ENCODE data around the gene GTF2B. TPM values are rescaled to one million over a fixed set of nuclear protein-coding genes. Genes with fewer than 3 reads are reported as not detected.
"Not testable (repeated sequence)": the region's sequence is repeated elsewhere in the genome, so short reads cannot be mapped to it uniquely, and the experiment has no call there.

The GTF2B gene
- total RNA-seq, 1 donor from 2014 or later, result 11.6 TPM

DNA sequence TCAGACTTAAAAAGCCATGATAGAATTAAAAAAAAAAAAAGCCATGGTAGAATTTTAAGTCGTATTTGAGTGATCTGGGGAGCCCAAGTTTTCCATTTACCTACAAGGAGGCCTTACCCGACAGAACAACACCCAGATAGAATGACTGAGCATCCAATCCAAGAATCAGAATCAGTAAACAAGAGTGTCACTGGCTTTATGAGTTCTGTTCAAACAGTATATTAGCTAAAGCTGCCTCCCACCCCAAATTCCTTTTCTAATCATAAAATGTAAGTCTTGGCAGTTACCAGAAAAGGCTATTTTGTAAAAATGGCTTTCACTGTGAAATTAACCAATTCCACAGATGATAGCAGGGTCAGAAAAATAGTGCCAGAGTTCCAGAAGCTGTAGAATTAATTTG is 1.2 kb downstream of the GTF2B start:
- intact Hi-C loops (cut with DNase I), result loop anchor here (5.0 kb wide), 1 partner anchor 208 kb away; the partner anchor contains the start of gene PKN2
- DNase-seq (ENCODE audit: low spot score), result no peak

GRCh38 chr1:88888750-88889149 is 2.6 kb downstream of the GTF2B start:
- no peak for DNase-seq (ENCODE audit: low spot score)
- intact Hi-C loops (cut with DNase I), result no loop called here

GRCh38 chr1:88885933-88886332 is 5.4 kb downstream of the GTF2B start:
- intact Hi-C loops (cut with DNase I), result no loop called here

DNA sequence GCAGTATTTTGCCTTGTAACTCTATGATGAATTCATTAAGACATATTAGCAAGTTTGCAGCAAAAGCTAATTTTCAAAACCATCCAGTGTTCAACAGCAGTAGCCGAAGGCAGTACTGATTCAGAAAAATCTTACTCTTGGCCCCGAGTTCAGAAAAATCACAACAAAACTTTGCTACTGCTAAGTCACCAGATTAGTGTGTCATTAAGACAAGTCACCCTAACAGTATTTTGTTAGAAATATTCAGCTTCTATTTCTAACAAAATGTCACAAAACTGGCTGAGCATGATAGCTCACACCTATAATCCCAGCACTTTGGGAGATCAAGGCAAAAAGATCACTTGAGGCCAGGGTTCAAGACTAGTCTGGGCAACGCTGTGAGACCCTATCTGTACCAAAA is 8.2 kb downstream of the GTF2B start:
- intact Hi-C loops (cut with DNase I), result no loop called here
- DNase-seq (ENCODE audit: low spot score), result no peak

More at GRCh38 chr1:88885933-88886332, 5.4 kb downstream of the GTF2B start:
- no peak for DNase-seq (ENCODE audit: low spot score)

DNA sequence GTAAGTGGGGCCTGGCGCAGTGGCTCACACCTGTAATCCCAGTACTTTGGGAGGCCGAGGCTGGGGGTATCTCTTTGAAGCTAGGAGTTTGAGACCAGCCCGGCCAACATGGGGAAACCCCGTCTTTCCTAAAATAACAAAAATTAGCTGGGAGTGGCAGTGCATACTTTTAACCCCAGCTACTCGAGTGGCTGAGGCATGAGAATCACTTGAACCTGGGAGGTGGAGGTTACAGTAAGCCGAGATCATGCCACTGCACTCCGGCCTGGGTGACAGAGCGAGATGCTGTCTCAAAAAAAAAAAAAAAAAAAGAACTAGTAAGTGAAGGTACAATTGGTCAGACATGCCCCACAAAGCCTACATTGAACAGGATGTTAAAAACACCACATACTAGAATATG is 10.7 kb downstream of the GTF2B start:
- intact Hi-C loops (cut with DNase I); DNase-seq (ENCODE audit: low spot score): not testable (repeated sequence)

DNA sequence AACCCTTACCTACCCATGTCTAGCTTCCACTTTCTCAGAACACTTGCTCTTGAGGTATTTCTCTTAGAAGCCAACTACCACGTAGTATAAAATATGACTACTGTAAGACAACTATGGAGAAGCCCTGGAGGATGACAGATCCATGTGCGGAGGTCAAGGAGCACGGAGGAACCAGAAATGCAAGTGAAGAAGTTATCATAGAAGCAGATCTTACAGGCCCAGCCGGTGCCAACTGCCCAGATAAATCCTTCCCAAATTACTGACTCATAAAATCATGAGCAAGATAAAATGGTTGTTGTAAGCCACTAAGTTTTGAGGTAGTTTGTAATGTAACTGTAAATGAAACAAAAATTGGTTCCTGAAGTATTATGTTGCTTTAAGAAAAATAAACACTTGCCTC is 12.6 kb downstream of the GTF2B start:
- intact Hi-C loops (cut with DNase I), result loop anchor here (5.0 kb wide), 1 partner anchor 221 kb away; no protein-coding TSS in a partner anchor
- no peak for DNase-seq (ENCODE audit: low spot score)

DNA sequence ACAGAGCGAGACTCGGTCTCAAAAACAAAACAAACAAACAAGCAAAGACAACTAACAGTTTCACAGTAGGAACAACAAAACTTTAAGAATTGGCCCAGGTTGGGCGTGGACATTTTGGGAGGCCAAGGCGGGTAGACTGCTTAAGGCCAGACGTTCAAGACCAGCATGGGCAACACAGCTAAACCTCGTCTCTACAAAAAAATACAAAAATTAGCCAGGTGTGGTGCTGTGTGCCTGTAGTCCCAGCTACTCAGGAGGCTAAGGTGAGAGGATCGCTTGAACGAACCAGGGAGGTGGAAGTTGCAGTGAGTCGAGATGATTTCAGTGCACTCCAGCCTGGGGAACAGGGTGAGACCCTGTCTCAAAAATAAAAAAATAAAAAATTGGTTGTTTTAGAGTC is 13.5 kb downstream of the GTF2B start:
- intact Hi-C loops (cut with DNase I), result loop anchor here (5.0 kb wide), 1 partner anchor 221 kb away; no protein-coding TSS in a partner anchor
- no peak for DNase-seq (ENCODE audit: low spot score)

DNA sequence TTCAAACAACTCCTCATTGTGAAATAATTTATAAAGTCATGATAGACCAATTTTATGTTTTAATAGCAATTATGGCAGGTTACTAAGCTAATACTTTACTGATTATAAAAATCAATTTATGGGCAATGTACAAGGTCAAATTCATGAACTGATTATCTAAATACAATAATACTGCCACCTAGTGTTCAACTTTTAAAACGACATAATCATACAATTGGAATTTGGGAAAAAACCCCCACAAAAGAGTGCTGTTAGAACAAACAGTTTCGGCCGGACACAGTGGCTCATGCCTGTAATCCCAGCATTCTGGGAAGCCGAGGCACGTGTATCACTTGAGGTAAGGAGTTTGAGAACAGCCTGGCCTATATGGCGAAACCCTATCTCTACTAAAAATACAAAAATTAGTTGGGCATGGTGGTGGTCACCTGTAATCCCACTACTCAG is 14.0 kb downstream of the GTF2B start:
- intact Hi-C loops (cut with DNase I), result loop anchor here (5.0 kb wide), 1 partner anchor 220 kb away; no protein-coding TSS in a partner anchor

DNA sequence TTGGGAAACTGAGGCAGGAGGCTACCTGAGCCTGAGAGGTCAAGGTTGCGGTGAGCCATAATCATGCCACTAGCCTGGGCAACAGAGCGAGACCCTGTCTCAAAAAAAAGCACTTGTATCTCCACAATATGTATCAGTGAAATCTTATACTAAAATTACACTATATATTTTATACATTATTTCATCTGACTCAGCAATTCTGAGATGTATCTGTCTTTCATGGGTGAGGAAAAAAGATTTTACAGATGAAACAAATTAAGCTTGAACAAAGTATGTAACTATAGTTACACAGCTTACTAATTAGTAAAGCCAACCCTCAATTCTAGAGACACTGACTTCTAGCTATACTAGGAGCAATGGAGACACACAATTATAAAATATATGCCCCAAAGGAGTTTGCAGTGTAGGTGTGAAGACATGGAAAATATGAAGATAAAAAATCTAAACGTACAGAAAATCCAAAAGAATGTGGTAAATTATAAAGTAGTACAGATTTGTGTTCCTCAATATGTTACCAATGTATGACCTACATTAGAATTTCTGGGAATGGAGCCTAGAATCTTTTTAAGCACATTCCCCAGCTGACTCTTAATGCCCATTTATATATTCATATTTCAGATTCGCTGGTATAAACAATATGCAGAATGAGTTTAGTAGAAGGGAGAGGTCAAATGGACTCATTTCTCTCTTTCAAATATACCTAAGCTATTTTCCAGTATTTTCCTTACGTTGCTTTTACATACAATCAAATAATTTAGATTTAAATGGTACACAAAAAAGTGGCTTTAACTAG is 14.6 kb downstream of the GTF2B start:
- intact Hi-C loops (cut with DNase I), result loop anchor here (5.0 kb wide), 1 partner anchor 219 kb away; no protein-coding TSS in a partner anchor
- DNase-seq (ENCODE audit: low spot score), result no peak

More for the DNA sequence above, 14.0 kb downstream of the GTF2B start:
- no peak for DNase-seq (ENCODE audit: low spot score)

DNA sequence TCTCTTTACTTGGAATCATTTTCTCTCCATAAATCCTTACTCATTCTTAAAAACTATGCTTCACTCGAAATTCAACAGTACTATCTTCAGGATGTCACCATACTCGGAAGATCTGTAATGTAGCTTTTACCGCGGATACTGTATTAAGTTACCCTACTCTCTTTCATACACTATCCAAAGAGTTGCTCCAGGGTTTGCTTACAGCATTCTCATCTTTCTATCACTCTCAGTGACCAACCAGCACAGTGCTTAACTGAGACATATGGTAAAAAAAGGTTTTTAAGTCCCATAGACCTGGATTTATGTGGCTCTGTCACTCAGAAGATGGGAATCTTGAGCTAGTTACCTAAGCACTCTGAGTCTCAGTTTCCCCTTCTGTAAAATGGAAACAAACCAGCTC is 15.8 kb downstream of the GTF2B start:
- intact Hi-C loops (cut with DNase I), result loop anchor here (5.0 kb wide), 1 partner anchor 218 kb away; no protein-coding TSS in a partner anchor
- no peak for DNase-seq (ENCODE audit: low spot score)

- no peak for DNase-seq (ENCODE audit: low spot score)
- intact Hi-C loops (cut with DNase I), result no loop called here
Observed at GRCh38 chr1:88873737-88874349, 17.5 kb downstream of the GTF2B start.

DNA sequence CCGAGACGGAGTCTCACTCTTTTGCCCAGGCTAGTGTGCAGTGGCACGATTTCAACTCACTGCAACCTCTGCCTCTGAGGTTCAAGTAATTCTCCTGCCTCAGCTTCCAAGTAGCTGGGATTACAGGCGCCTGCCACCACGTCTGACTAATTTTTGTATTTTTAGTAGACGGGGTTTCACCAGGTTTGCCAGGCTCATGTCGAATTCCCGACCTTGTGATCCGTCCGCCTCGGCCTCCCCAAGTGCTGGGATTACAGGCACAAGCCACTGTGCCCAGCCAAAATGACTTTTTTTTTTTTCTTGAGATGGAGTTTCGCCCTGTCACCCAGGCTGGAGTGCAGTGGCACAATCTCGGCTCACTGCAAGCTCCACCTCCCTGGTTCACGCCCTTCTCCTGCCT is 21.7 kb downstream of the GTF2B start:
- DNase-seq (ENCODE audit: low spot score); intact Hi-C loops (cut with DNase I): not testable (repeated sequence)

DNA sequence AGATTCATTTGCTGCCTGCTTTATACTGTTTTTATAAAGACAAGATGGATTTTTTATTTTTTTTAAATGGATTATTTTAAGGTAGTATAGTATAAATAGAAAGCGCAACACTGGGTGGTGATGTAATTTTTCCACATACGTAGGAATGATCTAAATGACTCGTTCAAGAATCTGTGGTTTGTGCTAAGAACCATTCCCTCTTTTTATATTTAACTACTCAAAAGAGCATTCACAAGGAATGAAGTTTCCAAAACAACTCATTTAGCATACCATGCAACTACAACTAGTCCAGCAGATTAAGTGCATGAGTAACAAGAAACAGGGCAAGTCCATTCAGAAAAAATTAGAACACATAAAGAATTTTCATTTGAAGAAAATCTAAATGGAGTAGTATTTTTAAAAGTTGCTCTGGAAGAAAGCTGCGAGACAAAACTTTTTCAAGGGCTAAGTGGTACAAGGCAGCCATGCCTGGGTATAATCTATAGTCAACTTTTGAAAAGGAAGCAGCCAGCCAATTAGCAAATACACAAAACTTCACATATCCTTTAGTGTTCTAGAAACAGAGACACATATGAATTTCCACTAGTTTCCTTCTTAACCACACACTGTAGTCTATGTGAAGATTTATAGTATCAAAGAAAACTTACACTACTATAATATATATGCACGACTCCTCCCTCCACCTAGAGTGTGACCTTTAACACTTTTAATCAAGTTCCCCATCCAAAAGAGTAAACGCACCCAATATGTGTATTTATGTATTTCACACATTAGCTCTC is 23.4 kb downstream of the GTF2B start:
- intact Hi-C loops (cut with DNase I), result no loop called here
- no peak for DNase-seq (ENCODE audit: low spot score)

DNA sequence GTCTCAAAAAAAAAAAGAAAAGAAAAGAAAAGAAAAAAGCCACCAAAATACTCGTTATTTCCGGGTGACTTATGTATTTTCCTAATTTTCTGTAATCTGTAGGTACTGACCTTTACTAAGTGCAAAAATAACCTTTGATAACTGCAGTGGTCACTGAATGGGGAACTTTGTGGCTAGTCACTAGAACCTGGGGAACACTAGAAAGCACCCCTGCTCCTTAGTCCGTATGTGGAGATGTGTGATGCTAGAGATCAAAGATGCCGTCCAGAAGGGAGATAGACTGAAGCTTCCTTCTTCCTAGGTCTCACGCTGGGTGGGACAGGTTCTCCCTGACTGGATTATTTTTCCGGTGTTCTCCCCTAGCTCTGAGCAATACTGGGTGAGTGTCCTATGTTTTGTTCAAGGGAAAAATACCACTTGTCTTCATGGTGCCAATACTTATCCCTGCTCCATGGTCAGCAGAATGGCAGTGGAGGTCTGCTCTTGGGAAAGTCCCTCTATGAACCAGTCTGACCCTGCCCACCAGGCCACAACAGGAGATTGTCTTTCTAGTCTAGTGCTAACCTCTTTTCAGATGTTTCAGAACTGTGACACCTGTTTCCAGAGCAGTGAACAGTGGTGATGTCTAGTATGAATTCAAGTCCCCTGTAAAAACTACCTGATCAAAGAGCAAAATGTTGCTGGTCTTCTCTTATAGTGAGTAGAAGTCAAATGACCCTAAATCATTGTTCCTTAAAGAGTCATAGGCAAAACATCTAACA is 39.9 kb downstream of the GTF2B start:
- intact Hi-C loops (cut with DNase I), result no loop called here
- no peak for DNase-seq (ENCODE audit: low spot score)

- intact Hi-C loops (cut with DNase I), result no loop called here
- DNase-seq (ENCODE audit: low spot score), result no peak
Observed at GRCh38 chr1:88847643-88848042, 43.7 kb downstream of the GTF2B start.

DNA sequence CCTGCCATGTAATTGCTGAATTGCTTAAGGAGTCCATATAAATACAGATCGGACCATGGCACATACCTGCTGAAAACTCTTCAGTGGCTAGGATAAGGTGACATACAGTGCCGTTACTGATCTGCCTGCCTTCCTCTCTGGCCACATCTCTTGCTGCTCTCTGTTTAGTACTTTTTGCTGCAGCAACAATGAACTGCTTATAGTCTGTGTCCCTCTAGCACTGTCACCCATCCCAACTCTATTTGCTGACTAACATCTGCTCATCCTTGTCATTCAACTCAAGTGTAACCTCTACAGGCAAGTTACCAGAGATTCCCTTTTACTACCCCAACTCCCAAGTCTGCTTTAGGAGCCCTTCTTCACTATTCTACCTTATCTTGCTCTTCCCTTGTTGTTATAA is 65.6 kb downstream of the GTF2B start:
- intact Hi-C loops (cut with DNase I), result no loop called here
- DNase-seq (ENCODE audit: low spot score), result no peak

GRCh38 chr1:88819642-88820041 is 71.7 kb downstream of the GTF2B start:
- DNase-seq (ENCODE audit: low spot score); intact Hi-C loops (cut with DNase I): not testable (repeated sequence)

DNA sequence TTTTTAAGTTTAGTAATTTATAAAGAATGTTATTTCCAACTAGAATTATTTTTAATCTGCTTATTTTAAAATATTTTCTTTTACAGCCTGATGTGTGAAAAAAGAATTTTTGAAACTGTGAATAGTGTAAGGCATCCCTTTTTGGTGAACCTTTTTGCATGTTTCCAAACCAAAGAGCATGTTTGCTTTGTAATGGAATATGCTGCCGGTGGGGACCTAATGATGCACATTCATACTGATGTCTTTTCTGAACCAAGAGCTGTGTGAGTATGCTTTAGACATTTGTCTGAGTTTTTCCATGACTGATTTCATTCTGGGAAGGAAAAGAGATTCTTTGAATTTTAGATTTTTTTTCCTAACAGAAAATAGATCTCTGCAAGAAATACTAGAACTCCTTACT is 77.9 kb downstream of the GTF2B start:
- no peak for DNase-seq (ENCODE audit: low spot score)
- intact Hi-C loops (cut with DNase I), result no loop called here

DNA sequence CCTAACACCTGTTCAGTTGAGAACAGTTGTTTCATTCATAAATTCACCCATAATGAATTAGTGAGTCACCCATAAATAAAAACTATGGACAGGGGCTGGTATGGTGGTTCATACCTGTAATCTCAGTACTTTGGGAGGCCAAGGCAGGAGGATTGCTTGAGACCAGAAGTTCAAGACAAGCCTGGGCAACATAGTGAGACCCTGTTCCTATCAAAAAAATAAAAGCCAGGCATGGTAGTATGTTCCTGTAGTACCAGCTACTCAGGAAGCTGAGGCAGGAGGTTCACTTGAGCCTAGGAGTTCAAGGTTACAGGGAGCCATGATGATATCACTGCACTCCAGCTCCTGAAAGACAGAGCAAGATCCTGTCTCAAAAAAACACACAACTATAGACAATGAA is 79.0 kb downstream of the GTF2B start:
- intact Hi-C loops (cut with DNase I), result no loop called here
- no peak for DNase-seq (ENCODE audit: low spot score)
